ENCODE measurements around the gene CFAP20.
"Not testable (repeated sequence)": the region's sequence is repeated elsewhere in the genome, so short reads cannot be mapped to it uniquely, and the experiment has no call there.

CFAP20 gene

DNA sequence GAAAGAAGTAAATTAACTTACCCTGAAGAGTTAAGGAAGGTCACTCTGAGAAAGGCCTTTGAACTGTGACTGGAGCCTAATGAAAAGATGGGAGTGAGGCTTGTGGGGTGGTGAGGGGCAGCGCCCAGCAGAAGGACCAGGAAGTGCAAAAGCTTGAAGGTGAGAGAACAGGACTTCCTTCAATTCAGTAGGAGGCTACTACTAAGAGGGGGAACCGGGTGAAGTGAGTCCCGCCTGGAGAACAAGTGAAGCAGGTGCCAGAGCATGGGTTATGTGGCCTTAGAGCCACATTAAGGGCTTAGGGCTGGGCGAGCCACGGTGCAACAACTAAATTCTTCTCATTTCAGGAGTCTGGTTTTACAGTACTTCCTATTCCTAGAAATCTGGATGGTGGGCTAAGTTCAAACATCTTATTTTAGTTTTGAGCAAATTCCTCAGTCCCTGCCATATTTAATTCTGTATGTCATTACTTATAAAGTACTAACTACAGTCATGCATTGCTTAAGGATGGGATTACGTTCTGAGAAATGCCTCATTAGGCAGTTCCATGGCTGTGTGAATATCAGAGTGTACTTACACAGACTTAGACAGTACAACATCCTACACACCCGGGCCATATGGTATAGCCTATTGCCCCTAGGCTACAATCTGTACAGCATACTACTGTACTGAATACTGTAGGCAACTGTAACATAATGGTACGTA is 5.1 kb downstream of the CFAP20 start:
- no peak for DNase-seq

DNA sequence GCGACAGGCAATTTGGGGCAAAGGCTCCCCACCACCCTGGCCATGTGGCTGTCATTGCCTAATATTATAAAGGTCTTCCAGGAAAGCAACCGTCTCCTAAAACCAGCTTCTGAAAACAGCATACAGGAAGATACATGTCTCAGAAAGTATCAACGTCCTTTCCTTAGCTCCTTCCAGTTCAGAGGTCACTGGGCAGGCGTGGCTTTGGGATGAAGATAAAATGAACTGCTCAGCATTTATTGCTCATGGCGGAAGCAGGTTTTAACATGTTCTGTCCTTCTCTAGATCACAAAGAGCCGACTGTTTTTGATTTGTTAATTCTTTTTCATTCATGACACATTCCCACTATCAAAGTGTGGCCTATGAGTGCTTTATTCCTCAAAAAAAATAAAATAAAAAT is 8.0 kb downstream of the CFAP20 start:
- DNase-seq: no peak

DNA sequence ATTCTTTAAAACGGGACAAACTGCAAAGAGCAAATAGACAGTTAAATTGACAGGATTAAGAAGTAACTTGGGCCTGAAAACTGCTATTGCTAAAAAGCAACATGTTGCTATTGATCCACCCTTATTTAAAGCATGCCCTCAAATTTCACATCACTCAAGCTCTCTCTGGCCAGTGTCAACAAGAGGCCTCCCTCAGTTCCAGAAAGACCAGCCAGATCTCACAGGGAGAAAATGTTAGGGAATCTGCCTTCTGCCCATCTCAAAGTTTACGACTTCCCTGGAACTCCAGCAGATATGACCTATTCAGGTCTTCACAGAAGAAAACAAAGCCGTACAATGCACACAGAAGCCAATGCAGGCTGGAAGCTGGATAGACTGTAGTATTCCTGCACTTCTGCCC is 8.9 kb downstream of the CFAP20 start:
- DNase-seq: no peak

DNA sequence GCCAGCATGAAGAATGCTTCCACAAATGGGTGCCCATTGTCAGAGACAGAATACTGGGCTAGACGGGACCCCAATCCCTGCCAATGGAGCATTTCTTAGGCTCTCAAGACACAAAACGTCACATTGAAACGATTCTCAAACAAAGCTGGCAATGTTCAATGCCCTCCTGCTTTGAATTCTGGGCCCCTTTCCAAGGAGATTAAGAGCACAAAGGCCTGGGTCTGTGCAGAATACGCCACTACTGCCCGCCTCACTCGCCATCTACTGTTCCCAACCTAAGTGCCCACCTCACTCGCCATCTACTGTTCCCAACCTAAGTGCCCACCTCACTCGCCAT is 9.7 kb downstream of the CFAP20 start:
- DNase-seq: no peak

DNA sequence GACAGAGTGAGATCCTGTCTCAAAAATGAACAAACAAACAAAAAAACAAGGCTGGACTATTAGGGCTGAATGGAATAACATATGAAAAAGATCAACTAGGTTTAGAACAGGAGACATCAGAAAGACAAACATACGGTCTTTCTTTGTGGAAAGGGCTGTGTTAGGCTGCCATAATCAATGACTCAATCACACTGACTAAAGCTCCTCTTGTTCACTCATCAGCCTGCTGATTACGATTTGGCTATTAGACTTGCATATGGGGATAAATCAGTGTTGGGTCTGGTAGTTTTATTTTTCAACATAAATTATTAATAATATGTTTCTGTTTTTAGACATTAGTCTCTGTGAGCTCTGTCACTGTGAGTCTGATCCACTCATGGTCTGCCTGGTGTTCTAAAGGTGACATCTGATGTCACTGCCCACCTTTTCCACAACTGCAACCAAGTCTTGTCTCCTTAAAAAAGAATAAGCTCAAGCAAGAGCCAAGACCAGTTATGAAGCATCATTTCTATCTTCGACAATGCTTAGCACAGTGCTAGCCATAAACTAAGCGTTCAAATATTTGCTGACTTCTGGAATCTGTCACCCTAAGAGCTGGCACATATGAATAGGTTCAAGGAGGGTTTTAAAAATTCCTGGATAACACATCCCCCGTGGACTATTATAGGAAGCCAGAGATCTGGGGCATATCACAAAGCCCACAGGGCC is 10.2 kb downstream of the CFAP20 start:
- no peak for DNase-seq

DNA sequence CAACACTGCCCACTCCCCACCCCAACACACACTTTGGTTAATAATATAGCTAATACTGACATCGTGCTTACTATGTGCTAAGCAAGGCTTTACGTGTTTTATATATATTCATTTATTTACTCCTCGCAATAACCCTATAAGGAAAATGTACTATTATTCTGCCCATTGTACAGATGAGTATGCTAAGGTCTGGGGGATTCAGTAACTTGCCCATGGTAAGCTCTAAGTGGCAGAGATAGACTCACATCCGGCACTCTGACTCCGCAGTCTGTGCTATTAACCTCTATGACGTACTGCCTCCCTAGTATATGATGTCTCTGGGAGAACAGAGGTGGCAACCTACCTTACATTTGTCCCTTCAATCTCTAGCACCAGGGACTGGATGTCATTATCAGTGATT is 12.7 kb downstream of the CFAP20 start:
- DNase-seq: no peak

DNA sequence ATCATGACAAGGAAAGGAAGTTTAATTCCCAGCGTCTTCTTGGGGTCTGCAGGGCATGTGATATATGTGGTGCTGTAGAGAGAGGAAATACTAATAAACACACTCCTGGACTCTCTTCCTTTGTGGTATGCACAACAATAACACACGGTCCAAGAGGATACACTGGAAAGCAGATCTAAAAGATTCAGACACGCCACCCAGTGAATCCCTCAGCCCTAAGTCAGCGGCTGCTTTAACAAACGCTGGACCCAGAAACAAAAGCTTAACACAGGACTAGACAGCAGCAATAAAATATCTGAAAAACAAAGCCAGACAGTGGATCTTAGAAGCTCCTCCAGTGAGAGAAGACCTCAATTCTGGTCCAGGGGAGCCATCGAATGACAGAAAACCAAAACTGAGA is 13.1 kb downstream of the CFAP20 start:
- no peak for DNase-seq

DNA sequence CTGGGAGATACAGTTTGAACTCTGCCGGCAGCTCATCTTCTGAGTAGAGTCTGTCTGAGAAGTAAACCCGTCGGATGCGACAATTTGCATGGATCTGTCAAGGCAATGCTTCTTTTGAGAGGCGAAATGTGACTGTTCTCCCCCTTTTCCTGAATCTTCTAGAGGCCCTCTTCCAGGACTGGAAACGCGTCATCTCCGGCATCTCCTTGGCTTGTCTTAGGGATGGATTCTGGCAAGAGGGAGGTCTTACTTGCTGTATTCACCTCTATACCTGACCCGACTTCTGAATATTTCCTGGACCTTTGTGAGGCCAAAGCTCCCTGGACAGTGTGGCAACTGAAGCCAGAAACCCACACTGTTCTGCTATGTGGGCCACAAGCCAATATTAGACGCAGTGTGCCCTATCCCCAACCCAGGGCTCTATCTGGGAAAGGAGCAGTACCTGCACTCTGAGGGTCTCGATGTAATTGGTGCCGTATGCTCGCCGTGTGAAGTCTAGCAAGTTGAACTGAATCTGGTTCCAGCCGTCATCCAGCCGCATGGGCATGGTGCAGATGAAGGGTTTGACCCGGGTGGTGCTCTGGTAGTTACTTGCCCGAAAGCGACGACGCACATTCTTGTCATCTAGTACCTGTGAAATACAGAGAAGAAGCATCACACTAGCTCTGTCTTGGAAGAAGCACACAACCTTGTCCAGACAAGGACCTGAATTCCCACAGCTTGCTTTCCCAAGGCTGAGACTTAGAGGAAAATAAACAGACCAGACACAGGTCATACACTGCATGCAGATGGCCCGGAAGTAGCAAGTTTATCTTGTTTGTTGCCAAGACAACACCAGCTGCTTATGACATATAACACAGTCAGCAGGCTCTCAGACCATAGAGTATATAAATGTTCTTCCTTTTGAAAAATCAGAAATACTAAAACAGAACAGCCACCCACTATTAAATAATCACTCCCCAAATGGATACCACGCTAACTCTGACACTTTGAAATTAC is 14.1 kb downstream of the CFAP20 start:
- no peak for DNase-seq

DNA sequence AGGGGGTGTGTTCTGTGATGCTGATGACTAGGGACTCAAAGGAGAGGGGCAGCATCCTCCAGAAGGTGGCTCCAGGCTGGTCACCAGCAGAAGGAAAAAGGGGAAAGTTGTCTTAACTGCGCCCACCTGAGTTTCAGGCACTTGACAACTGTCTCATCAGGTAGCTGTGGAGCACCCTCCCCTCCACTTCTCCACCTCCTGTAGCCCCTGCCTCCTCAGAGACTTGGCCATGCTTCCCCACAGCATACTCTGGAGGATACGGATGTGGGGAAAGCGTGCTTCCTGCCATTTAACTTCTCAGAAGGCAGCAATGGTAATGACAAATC is 17.9 kb downstream of the CFAP20 start:
- DNase-seq: no peak

DNA sequence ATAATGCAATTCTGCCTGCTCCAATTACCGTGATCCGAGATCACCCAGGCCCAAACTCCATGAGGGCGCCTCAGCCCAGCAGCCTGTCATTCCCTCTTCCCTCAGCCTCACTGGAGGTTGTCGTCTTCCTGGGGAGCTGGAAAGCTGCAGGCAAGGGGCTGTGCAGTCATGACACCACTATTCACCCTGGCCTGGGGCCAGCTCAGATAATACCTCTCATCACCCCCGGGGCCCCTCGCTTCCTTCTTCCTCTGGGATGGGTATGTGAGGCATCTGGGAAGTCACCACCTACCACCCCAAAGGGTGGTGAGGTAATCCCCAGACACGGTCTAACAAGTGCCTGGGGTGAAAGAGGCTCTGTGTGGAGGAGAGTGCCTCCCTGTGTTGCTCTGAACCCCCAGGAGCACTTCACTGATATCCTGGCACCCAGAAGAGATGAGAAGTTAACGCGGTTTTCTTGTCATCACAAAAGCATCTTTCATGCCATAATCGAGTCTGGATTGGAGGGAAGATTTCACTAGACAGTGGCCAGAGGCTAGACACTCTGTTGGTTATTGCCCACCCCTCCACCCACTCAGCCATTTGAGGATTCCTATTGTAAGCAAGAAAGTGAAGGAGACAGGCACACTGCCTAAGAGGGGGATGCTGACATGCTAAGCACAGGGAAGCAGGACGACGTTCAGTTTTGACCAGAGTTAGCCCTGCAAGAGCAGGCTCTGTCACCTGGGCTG is 18.4 kb downstream of the CFAP20 start:
- no peak for DNase-seq

DNA sequence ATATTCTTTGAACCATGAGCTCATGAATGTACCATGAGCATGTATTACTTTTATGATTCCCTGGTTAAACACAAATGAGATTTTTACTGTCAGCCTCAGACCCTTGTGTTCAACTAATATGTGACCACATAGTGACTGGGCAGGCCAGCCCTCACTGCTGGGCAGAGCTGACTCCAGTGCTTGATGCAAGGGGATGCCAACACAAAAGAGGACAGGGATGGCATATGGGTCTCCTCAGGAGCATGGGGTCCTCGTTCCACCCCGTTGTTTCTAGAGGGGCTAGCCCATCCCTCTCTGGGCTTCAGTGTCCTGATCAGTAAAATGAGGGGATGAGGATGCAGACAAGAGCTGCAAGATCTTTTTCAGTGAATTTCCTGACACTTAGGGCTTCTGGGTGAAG is 19.3 kb downstream of the CFAP20 start:
- no peak for DNase-seq

DNA sequence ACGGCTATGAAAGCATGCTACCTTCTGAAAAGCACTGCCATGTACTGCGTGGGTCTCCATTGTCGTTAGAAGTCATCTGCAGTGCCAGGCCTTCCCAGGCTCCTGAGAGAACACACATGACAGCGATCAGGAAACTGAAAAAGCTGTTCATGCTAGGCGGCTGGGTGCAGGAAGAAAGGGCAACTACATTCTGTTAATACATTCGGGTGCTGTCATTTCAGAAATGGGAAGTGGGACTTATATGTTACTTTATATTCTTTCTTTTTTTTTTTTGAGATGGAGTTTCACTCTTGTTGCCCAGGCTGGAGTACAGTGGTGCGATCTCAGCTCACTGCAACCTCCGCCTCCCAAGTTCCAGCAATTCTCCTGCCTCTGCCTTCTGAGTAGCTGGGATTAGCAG is 19.9 kb downstream of the CFAP20 start:
- DNase-seq: no peak

DNA sequence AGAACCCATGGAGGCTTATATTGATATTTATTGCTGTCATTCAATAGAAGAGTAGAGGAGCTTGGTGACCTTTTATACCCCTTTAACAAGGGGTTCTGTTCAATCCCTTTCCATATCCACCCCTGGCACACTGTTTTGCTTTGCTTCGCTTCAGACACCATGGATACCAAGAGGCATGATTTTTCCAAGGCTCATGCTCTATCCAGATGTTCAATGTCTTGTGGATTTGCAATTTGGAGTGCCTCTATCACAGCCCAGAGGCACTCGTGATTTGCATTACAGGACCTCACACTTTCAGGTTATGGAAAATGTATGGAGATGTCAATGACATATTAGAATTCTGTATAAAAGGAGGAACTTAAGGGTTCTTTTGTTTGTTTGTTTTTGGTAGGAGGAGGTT is 21.5 kb downstream of the CFAP20 start:
- DNase-seq: no peak

DNA sequence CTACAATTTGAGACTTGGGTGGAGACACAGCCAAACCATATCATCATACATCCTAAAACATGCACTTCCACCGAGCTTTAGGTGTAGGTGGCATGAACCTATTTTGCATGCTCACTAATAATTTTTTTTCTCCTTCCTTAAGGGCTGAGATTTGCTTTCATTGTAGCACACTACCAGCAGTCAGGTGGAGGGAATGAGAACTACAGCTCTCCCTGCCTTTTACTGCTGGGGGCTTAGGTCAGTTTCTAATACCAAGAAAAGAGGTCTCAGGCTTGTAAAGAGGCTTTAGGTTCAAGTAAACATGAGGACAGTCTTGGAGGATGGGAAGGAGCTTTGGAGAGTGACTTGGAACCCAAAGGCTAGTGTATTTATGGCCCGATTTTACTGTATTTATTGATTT is 22.0 kb downstream of the CFAP20 start:
- DNase-seq: no peak

DNA sequence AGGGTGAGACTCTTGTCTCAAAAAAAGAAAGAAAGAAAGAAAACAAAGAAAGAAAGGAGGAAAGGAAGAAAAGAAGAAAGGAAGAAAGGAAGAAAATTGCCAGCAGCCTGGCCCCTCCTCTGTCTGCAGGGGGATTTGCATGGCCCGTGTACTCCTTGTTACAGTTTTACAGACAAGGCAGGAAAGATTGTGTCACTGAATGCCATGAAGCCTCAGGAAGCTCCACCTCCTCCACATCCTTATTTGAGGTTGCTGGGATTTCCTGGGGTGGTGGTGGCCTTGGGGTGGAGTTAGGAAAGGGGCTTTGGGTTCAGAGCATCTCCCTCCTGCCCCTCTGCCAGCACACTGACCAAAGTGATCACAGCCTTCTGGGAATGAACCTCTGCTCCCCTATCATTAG is 23.6 kb downstream of the CFAP20 start:
- DNase-seq: no peak

DNA sequence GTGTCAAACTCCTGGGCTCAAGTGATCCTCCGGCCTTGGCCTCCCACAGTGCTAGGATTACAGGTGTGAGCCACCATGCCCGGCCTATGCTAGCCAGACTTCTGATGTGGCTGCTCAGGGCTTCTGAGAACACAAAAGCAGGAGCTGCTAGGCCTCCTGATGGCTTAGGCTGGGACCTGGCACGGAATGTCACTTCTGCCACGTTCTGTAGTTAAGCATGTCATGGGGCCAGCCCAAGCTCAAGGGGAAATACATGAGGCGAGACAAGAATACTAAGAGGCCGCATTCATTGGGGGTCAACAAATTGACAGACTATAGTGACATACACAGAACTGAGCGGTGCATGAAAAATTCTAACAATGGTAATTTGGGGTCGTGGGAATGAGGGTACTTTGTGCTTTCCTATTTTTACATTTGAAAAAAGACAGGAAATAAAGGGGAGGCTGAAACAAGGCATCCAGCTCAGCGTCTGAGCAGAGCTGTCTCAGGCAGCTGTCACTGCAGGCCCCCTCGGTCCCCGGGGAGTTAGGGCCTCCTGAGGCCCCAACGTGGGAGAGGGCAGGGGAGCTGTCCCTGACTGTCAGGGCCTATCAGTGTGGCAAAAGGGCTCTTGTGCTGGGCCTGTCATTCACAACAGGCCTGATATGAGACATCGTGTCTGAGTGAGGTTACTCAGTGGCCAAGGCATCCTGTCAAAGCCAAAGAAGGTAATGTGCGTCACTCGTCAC is 26.4 kb downstream of the CFAP20 start:
- no peak for DNase-seq

DNA sequence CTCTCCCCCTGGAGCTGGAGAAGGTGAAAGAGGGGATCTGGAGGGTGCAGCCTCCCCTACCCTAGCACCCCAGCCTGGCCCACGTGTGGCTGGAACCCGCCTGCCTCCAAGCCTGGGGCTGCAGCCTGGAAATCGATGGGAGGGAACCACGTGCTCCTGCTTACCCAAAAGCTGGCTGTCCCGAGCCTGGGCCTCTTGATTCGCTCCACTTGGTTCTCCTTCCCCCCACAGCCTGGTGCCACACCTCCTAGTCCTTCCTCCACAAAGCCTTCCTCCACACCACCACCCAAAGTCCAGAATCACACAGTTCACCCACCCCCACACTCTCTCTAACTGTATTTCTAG is 29.3 kb downstream of the CFAP20 start:
- DNase-seq: no peak

DNA sequence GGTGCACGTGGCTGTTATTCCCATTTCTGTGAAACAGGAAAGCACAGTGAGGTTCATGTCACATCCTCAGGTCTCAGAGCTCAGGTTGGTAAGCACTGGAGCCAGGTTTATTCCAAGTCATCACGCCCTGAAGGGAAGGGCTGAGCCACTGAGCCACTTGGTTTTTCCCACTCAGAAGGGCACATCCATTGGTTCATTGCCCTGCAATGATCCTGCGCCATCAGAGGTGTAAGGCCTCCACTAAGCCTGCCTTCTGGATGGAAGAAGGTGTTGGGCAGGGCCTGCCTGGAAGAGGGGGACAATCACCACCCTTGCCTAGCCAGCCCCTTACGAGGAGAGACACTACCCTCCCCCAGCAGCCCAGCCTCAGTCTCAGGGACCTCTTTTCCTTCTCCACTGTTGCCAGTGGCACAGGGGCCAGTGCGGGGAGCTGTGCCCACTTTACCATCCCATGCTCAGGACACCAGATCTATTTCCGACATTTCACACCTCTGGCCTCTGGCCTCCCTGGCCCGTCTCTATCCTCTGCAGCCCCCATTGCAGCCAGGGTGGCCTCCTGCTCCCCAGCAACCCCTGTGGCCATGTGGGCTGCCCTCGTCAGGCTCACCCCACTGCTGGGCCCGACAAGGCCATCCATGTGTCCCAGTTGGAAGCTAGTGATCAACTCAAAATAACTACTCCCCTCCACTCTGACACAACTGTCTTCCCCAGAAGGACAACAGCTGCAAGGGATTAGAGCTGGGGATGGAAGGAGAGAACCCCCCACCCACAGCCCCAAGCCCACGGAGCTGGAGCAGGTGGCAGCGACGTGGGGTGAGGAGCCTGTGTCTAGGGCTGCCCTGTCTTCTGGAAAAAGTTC is 29.9 kb downstream of the CFAP20 start:
- no peak for DNase-seq

DNA sequence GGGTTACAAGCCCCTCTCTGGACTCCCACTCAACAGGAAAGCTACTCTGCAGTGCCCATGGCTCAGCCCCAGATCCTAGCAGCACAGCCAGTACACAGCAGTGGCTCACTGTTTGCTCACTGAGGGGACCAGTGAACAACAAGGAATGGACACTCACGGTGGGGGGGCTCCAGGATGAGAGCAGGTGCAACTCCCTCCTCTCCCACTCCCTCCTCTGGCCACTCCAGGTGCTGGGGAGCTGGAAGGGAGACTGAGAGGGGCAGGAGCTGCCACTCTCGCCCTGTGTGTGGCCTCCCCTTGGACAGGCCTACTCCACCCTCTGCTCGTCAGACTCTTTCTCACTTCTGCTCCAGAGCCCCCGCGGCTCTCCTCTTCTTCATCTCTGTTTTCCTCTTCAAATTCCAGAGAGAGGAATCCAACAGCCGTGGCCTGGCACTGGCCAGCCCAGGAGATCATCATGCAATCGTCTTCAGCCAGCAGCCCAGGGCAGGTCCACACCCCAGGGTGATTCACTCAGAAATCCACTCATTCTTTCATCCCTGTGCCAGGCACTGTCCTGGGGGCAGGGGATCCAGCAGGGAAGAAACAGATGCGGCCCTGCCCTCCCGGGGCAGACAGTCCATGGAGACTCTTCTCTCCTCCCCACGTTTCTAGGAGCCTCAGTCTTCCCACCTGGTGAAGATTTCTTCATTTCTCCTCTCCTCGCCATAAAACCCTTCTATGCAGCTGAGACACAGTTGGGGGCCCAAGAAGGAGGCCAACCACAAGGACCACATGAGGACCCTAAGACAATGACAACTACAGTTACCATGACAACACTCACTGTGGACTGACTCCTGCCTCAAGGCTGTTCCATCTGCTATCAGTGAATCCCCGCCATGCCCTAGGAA is 30.7 kb downstream of the CFAP20 start:
- DNase-seq: no peak

DNA sequence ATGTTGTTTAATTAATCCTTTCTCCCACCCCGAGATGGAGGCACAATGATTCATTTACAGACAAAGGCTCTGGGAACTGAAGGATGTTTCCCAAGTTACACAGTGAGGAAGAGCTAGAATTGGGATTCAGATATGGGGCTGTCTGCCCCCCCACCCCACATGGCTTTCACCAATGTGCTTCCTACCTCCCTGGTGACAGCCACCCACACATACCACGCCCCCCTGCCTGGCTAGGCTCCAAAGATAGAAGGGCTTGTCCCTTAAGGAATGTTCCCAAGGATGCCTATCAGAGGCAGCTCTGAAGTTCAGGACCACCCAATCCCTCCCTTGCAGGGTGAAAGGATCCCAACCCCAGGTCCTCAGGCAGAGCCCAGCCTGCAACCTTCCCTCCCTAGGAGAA is 32.9 kb downstream of the CFAP20 start:
- no peak for DNase-seq

DNA sequence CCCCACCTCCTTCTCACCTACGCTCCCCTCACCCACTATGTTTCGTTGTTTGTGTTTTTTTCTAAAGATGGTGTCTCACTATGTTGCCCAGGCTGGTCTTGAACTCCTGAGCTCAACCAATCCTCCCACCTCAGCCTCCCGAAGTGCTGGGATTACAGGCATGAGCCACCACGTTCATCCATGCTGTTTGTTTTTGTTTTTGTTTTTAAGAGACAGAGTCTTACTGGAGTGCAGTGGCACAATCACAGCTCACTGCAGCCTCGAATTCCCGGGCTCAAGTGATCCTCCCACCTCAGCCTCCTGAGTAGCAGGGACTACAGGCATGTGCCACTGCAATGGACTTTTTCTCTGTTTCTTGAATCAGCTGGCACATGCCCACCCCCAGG is 33.6 kb downstream of the CFAP20 start:
- DNase-seq: not testable (repeated sequence)
